GM12878 (cell line): ENCODE data around the gene ACO1. TPM values are rescaled to one million over a fixed set of nuclear protein-coding genes. Genes with fewer than 3 reads are reported as not detected.

ENCODE experiments used
- ATAC-seq: fragments of 200-7000 bp; cut with Tn5 transposase; 3 replicates; pipeline ENCODE4 v1.9.1; 2020; ENCODE audit warnings: mild to moderate bottlenecking, moderate library complexity
- BruUV-seq: library from RNA; stranded (reverse); fragments of 400-500 nt; replicated peaks from 2 replicates; lab custom pipeline; 2021; lab: Mats Ljungman, UMichigan
- CTCF ChIA-PET: fragments of 300-600 bp; sonication (Branson Sonifier 250); formaldehyde crosslinking; extraction: SDS; loops from one replicate; lab custom pipeline; 2021; ENCODE audit warnings: inconsistent platforms; lab: Yijun Ruan, JAX
- POLR2A ChIA-PET: fragments of 350-600 bp; formaldehyde crosslinking; extraction: SDS; loops from one replicate; lab custom pipeline; 2021; ENCODE audit warnings: inconsistent platforms; lab: Charles Lee
- RAD21 ChIA-PET: fragments of 300-600 bp; sonication (Branson Sonifier 250); formaldehyde crosslinking; loops from one replicate; lab custom pipeline; 2023; ENCODE audit warnings: antibody characterized with exemption; ENCODE audit not compliant: unreplicated experiment; lab: Charles Lee
- SMC1A ChIA-PET: fragments of 300-600 bp; sonication (Branson Sonifier 250); formaldehyde crosslinking; loops from one replicate; lab custom pipeline; 2023; ENCODE audit not compliant: unreplicated experiment, uncharacterized antibody; lab: Charles Lee
- DNase-seq: peaks from one replicate; pipeline ENCODE4 v3.0.0-alpha.2; 2011; ENCODE audit warnings: low read depth, low spot score
- FAIRE-seq: peaks from 3 replicates; lab custom pipeline; 2011; peaks lifted over from hg19 to GRCh38; lab: Jason Lieb, UNC
- H2AFZ ChIP-seq: 2 replicates; pipeline ENCODE4 v1.6.0; 2011; ENCODE audit warnings: low read depth, low read length, control low read depth; ENCODE audit not compliant: control insufficient read depth
- H3K27ac ChIP-seq: 2 replicates; pipeline ENCODE4 v1.5.1; 2011; ENCODE audit warnings: control low read depth; ENCODE audit not compliant: control insufficient read depth, insufficient read depth
- H3K27me3 ChIP-seq, 2 experiments: replicated peaks in 1 of 2; 2 replicates each; pipeline versions ENCODE4 v1.6.0 to v1.6.1; 2011; ENCODE audit warnings: low read length in 1 of 2; ENCODE audit not compliant: control insufficient read depth in 2 of 2, insufficient read depth in 2 of 2
- H3K36me3 ChIP-seq, 2 experiments: 2 replicates each; pipeline ENCODE4 v1.5.1; 2011; ENCODE audit warnings: low read length in 1 of 2; ENCODE audit not compliant: control insufficient read depth in 2 of 2, insufficient read depth in 2 of 2
- H3K4me1 ChIP-seq: 2 replicates; pipeline ENCODE4 v1.6.1; 2011; ENCODE audit warnings: mild to moderate bottlenecking, low read length, moderate library complexity, mixed read lengths; ENCODE audit not compliant: control insufficient read depth, insufficient read depth
- H3K4me2 ChIP-seq: 2 replicates; pipeline ENCODE4 v1.6.0; 2011; ENCODE audit warnings: control low read depth; ENCODE audit not compliant: control insufficient read depth, insufficient read depth
- H3K4me3 ChIP-seq: fragments of 200-600 bp; sonication (generic); 2 replicates; pipeline ENCODE4 v1.5.1; 2016
- H3K79me2 ChIP-seq: 2 replicates; pipeline ENCODE4 v1.6.0; 2011; ENCODE audit warnings: low read length; ENCODE audit not compliant: control insufficient read depth, insufficient read depth
- H3K9ac ChIP-seq: 2 replicates; pipeline ENCODE4 v1.8.0; 2011; ENCODE audit warnings: low read length, control low read depth, mixed read lengths; ENCODE audit not compliant: control insufficient read depth, insufficient read depth
- H3K9me3 ChIP-seq: replicated peaks from 3 replicates; pipeline ENCODE4 v1.5.1; 2011; ENCODE audit warnings: mild to moderate bottlenecking, low read length; ENCODE audit not compliant: control insufficient read depth, insufficient read depth
- H4K20me1 ChIP-seq: 2 replicates; pipeline ENCODE4 v1.6.0; 2011; ENCODE audit not compliant: control insufficient read depth, insufficient read depth
- ASH2L ChIP-seq: fragments of 300-600, 200-600 bp; sonication (generic); IDR thresholded peaks from 2 replicates; pipeline ENCODE4 v1.6.1; 2017; ENCODE audit warnings: low read depth, mild to moderate bottlenecking, borderline replicate concordance
- BMI1 ChIP-seq: fragments of 450-650 bp; IDR thresholded peaks from 2 replicates; pipeline ENCODE4 v1.6.1; 2016; ENCODE audit warnings: mild to moderate bottlenecking, moderate library complexity, borderline replicate concordance
- CEBPB ChIP-seq, 2 experiments: fragments of 150-350 bp in 1 of 2; IDR thresholded peaks; 2 replicates each; pipeline ENCODE4 v1.6.1; 2012 to 2014; ENCODE audit warnings: low read depth in 2 of 2, low read length in 2 of 2, borderline replicate concordance in 1 of 2, inconsistent platforms in 1 of 2
- E2F4 ChIP-seq: IDR thresholded peaks from 2 replicates; pipeline ENCODE4 v1.6.1; 2012; ENCODE audit warnings: low read depth, low read length, improper control_type of control experiment
- EP300 ChIP-seq, 2 experiments: fragments of 150-350 bp in 1 of 2; IDR thresholded peaks; 2 replicates each; pipeline ENCODE4 v1.6.1; 2011 to 2012; ENCODE audit warnings: low read depth in 2 of 2, low read length in 2 of 2, borderline replicate concordance in 1 of 2, improper control_type of control experiment in 1 of 2, inconsistent platforms in 1 of 2; ENCODE audit not compliant: control insufficient read depth in 1 of 2
- FOXM1 ChIP-seq: IDR thresholded peaks from 2 replicates; pipeline ENCODE4 v1.6.1; 2012; ENCODE audit warnings: low read depth, mild to moderate bottlenecking, inconsistent platforms, low read length, moderate library complexity
- KAT2A ChIP-seq: conservative IDR thresholded peaks from 2 replicates; pipeline ENCODE4 v1.6.1; 2011; ENCODE audit warnings: low read depth, low read length; ENCODE audit not compliant: control insufficient read depth
- MXI1 ChIP-seq: fragments of 150-350 bp; IDR thresholded peaks from 2 replicates; pipeline ENCODE4 v1.6.1; 2011; ENCODE audit warnings: low read depth, mild to moderate bottlenecking, inconsistent platforms, low read length, improper control_type of control experiment
- NFXL1 ChIP-seq: fragments of 450-650 bp; IDR thresholded peaks from 2 replicates; pipeline ENCODE4 v1.6.1; 2017; ENCODE audit warnings: antibody characterized with exemption, mild to moderate bottlenecking, borderline replicate concordance
- NR2C1 ChIP-seq: fragments of 450-650 bp; IDR thresholded peaks from 2 replicates; pipeline ENCODE4 v1.6.1; 2017; ENCODE audit warnings: antibody characterized with exemption, mild to moderate bottlenecking, moderate library complexity
- NR2F1 ChIP-seq: fragments of 450-650 bp; conservative IDR thresholded peaks from 2 replicates; pipeline ENCODE4 v1.6.1; 2017; ENCODE audit warnings: mild to moderate bottlenecking
- PAX8 ChIP-seq: fragments of 450-650 bp; IDR thresholded peaks from 2 replicates; pipeline ENCODE4 v1.6.1; 2017; ENCODE audit warnings: mild to moderate bottlenecking, moderate library complexity
- RAD51 ChIP-seq: fragments of 450-650 bp; IDR thresholded peaks from 2 replicates; pipeline ENCODE4 v1.6.1; 2016; ENCODE audit warnings: moderate library complexity, mild to moderate bottlenecking, inconsistent platforms
- RFX5 ChIP-seq: IDR thresholded peaks from 2 replicates; pipeline ENCODE4 v1.6.1; 2011; ENCODE audit warnings: low read depth, low read length, improper control_type of control experiment
- SIX5 ChIP-seq: IDR thresholded peaks from 2 replicates; pipeline ENCODE4 v1.6.1; 2011; ENCODE audit warnings: mild to moderate bottlenecking, low read depth, low read length, moderate library complexity; ENCODE audit not compliant: severe bottlenecking
- SUZ12 ChIP-seq: fragments of 200-600 bp; sonication (generic); IDR thresholded peaks from one replicate; pipeline ENCODE4 v1.6.1; 2018; ENCODE audit warnings: antibody characterized with exemption, mild to moderate bottlenecking; ENCODE audit not compliant: unreplicated experiment
- ZNF217 ChIP-seq: fragments of 450-650 bp; IDR thresholded peaks from 2 replicates; pipeline ENCODE4 v1.6.1; 2017; ENCODE audit warnings: antibody characterized with exemption, mild to moderate bottlenecking
- ZNF24 ChIP-seq: fragments of 450-650 bp; IDR thresholded peaks from 2 replicates; pipeline ENCODE4 v1.6.1; 2017; ENCODE audit warnings: antibody characterized with exemption, mild to moderate bottlenecking
- WGBS: methylation state at CpG from one replicate; pipeline ENCODE4 v1.1.6; 2016; ENCODE audit warnings: low lambda C conversion rate; ENCODE audit not compliant: insufficient replicate concordance, insufficient coverage; ENCODE audit errors: missing lambda C conversion rate; 5-methylcytosine and 5-hydroxymethylcytosine counted together
- in situ Hi-C: fragments of 300-500 bp; cut with MboI; formaldehyde crosslinking; loops from 9 replicates; pipeline ENCODE4 v1.14.3; 2018; ENCODE audit warnings: mixed read lengths
- intact Hi-C: fragments of 100-400 bp; cut with micrococcal nuclease; formaldehyde crosslinking; loops from one replicate; pipeline ENCODE4 v1.14.2; 2022; ENCODE audit not compliant: unreplicated experiment
- polyA plus RNA-seq, 11 experiments: library from polyadenylated mRNA; depleted of rRNA in 4 of 11; unstranded in 6 of 11; stranded (reverse) in 5 of 11; fragments of >200 nt; fragmentation: Nextera tagmentation in 4 of 11; fragmentation: Illumina TruSeq in 1 of 11; extraction: Ambion mirVana in 4 of 11; extraction: Trizol in 1 of 11; gene quantifications; 1 replicate in 1 of 11; 2 replicates in 10 of 11; pipeline versions ENCODE4 v1.2.1 to v1.2.3, GENCODE V29; 2011 to 2016; ENCODE audit warnings: inconsistent platforms in 2 of 11, missing spikeins in 2 of 11, low read depth in 1 of 11
- total RNA-seq, 4 experiments: library from RNA; depleted of rRNA in 3 of 4; stranded (reverse); fragments of >200 nt in 3 of 4; fragmentation: Illumina TruSeq in 1 of 4; extraction: Trizol in 1 of 4; gene quantifications; 2 replicates each; pipeline versions ENCODE4 v1.2.1 to v1.2.3, GENCODE V29; 2013 to 2021

ACO1 gene
- total and polyA plus RNA-seq, 10 of the 15 experiments (the other 5 are each of a cell fraction or from before 2014, with no cell fraction given): 0.21 to 6.5 (median 3.3) TPM

DNA sequence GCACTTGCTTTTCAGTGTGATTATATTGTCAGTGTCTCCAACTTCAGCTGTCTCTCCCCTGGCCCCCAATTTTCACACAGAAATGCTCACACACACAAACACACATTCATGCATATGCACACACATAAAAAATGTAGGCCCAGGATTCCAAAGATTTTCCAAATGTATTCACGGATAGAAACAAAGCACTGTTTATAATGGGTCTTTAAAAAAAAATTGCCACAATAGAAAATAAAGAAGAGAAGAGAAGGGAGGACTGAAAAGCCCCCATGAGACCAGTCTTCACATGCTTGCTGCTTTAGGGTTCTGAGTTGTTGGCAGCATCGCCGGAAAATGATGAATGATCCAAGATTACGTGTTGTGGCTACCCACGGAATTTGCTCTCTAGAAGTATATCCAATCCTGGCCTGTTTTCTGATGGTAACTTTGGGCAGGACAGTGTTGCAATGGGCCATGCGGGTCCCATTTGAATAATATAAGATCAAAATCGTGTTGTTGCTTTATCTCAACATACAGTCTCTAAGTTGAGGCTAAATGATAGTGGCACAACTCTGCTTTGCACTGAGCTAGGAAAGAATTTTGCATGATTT lies 36.2 kb upstream of the ACO1 start:
- Histone ChIP-seq H3K27me3 (no peaks in the 10 kb centered on the region), H3K9me3 (no peaks in the 10 kb centered on the region), H3K27ac (no peak overlapping the region), H3K4me3 (no peak overlapping the region), H3K4me1 (no peaks in the 10 kb centered on the region), H2AFZ (no peak overlapping the region), H3K9ac (no peak overlapping the region), H4K20me1 (no peaks in the 10 kb centered on the region), H3K4me2 (no peak overlapping the region), H3K79me2 (no peaks in the 10 kb centered on the region), H3K36me3 (no peaks in the 10 kb centered on the region)
- in situ Hi-C loops: no loop called here
- TF ChIP-seq CEBPB (IDR thresholded peaks at IDR 0.05; ENCODE audit: borderline replicate concordance in 1 of 2, low read depth in 2 of 2, low read length in 2 of 2): no peak
- TF ChIP-seq RAD51: no peak
- TF ChIP-seq PAX8: no peak
- TF ChIP-seq BMI1: no peak
- no peak for TF ChIP-seq KAT2A
- TF ChIP-seq E2F4: no peak
- no peak for TF ChIP-seq SIX5
- no peak for TF ChIP-seq SUZ12
- no peak for TF ChIP-seq ZNF217
- TF ChIP-seq RFX5: no peak
- no peak for TF ChIP-seq NR2C1
- TF ChIP-seq FOXM1: no peak
- no peak for TF ChIP-seq ASH2L
- no peak for TF ChIP-seq NR2F1
- no peak for TF ChIP-seq MXI1
- TF ChIP-seq EP300 (IDR thresholded peaks at IDR 0.05; ENCODE audit: borderline replicate concordance in 1 of 2, control insufficient read depth in 1 of 2, low read depth in 2 of 2, low read length in 2 of 2): no peak
- TF ChIP-seq NFXL1: no peak
- no peak for TF ChIP-seq ZNF24
- 22% methylated on average over 7 of the region's 7 CpGs for WGBS
- ChIA-PET RAD21 (no interaction called here), SMC1A (no interaction called here), CTCF (no interaction called here), POLR2A (no interaction called here)
- BruUV-seq: no TSS peak
- ATAC-seq (no peak), DNase-seq (no peak), FAIRE-seq (no peak)
- intact Hi-C loops: loop anchor here (10.0 kb wide), 1 partner anchor 203 kb away; no protein-coding TSS in a partner anchor
